Hepatocyte (in vitro differentiated cells): ENCODE measurements around the gene LIN28B. TPM values are rescaled to one million over a fixed set of nuclear protein-coding genes. Genes with fewer than 3 reads are reported as not detected.

ENCODE experiments used
- DNase-seq: peaks from one replicate; pipeline ENCODE4 v3.0.0-alpha.2; 2016; ENCODE audit warnings: low spot score
- H2AFZ ChIP-seq: fragments of 200-600 bp; sonication (generic); 2 replicates; pipeline ENCODE4 v1.6.0; 2016; ENCODE audit warnings: antibody characterized with exemption, mild to moderate bottlenecking
- H3K27ac ChIP-seq: fragments of 200-600 bp; sonication (generic); 2 replicates; pipeline ENCODE4 v1.5.1; 2016; ENCODE audit warnings: mild to moderate bottlenecking
- H3K27me3 ChIP-seq: fragments of 200-600 bp; sonication (generic); 2 replicates; pipeline ENCODE4 v1.6.1; 2016
- H3K36me3 ChIP-seq: fragments of 200-600 bp; sonication (generic); replicated peaks from 2 replicates; pipeline ENCODE4 v1.5.1; 2016; ENCODE audit warnings: low read depth; ENCODE audit not compliant: insufficient read depth
- H3K4me1 ChIP-seq: fragments of 200-600 bp; sonication (generic); 2 replicates; pipeline ENCODE4 v1.5.1; 2016; ENCODE audit warnings: mild to moderate bottlenecking, moderate library complexity; ENCODE audit not compliant: insufficient read depth
- H3K4me2 ChIP-seq: fragments of 200-600 bp; sonication (generic); 2 replicates; pipeline ENCODE4 v1.6.0; 2016
- H3K4me3 ChIP-seq: fragments of 200-600 bp; sonication (generic); 2 replicates; pipeline ENCODE4 v1.5.1; 2016; ENCODE audit warnings: mild to moderate bottlenecking
- H3K79me2 ChIP-seq: fragments of 200-600 bp; sonication (generic); 2 replicates; pipeline ENCODE4 v1.6.0; 2017; ENCODE audit warnings: mild to moderate bottlenecking
- H3K9me2 ChIP-seq: fragments of 200-600 bp; sonication (generic); replicated peaks from 2 replicates; pipeline ENCODE4 v1.6.0; 2017; ENCODE audit warnings: mild to moderate bottlenecking; ENCODE audit not compliant: insufficient read depth
- H3K9me3 ChIP-seq: fragments of 200-600 bp; sonication (generic); 2 replicates; pipeline ENCODE4 v1.5.1; 2016; ENCODE audit warnings: low read depth, mild to moderate bottlenecking
- H4K20me1 ChIP-seq: fragments of 200-600 bp; sonication (generic); 2 replicates; pipeline ENCODE4 v1.6.0; 2016; ENCODE audit warnings: mild to moderate bottlenecking; ENCODE audit not compliant: insufficient read depth, poor library complexity, severe bottlenecking
- EZH2 ChIP-seq: fragments of 200-600 bp; sonication (generic); IDR thresholded peaks from 2 replicates; pipeline ENCODE4 v1.6.1; 2016; ENCODE audit warnings: antibody characterized with exemption, mild to moderate bottlenecking, borderline replicate concordance
- EZH2phosphoT487 ChIP-seq: fragments of 200-600 bp; sonication (generic); IDR thresholded peaks from one replicate; pipeline ENCODE4 v1.6.1; 2018; ENCODE audit warnings: antibody characterized with exemption, mild to moderate bottlenecking, low read depth, moderate library complexity; ENCODE audit not compliant: unreplicated experiment, severe bottlenecking
- WGBS: methylation state at CpG from one replicate; pipeline ENCODE4 v1.1.6; 2016; ENCODE audit warnings: low lambda C conversion rate; ENCODE audit errors: missing lambda C conversion rate; 5-methylcytosine and 5-hydroxymethylcytosine counted together
- polyA plus RNA-seq: library from polyadenylated mRNA; unstranded; fragments of >200 nt; fragmentation: Nextera tagmentation; extraction: Ambion mirVana; gene quantifications from 2 replicates; pipeline ENCODE4 v1.2.1, GENCODE V29; 2016
- total RNA-seq: library from RNA; depleted of rRNA; stranded (reverse); fragments of >200 nt; gene quantifications from 2 replicates; pipeline ENCODE4 v1.2.3, GENCODE V29; 2014
- TF ChIP-seq, protein P1 (sequence below): fragments of 200-600 bp; sonication (generic); IDR thresholded peaks from 2 replicates; pipeline ENCODE4 v1.5.1; 2016; ENCODE audit warnings: antibody characterized with exemption, mild to moderate bottlenecking; ENCODE audit not compliant: poor library complexity

Gene LIN28B
- total and polyA plus RNA-seq, 2 experiments from 2014 or later, result 1.8 to 8.9 TPM

DNA sequence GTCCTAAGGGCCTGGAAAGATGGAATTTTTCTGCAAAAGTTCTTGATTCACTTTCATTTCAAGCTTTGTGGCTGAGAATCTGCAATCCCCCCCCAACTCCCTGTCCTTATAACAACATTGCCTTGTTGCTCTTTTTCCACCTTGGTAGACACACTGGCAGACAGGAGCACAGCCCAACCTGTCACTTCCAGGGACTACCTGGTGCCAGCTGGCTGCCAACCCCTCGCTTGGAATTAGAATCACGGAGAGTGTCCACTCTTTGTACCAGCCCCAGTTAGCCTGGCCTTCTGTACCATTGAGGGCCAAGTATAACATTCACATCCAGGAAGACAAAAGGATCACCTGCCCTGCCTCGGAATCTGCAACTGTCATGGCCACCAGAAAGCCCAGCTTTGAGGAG, 148.2 kb downstream of the LIN28B start:
- no peaks in the 10 kb centered on the region for H3K9me3 ChIP-seq
- no peaks in the 10 kb centered on the region for H4K20me1 ChIP-seq
- H3K79me2 ChIP-seq, result no peaks in the 10 kb centered on the region
- H3K4me1 ChIP-seq, result peaks cover 7% of the 10 kb centered on the region
- H3K4me3 ChIP-seq, result no peak overlapping the region
- H3K36me3 ChIP-seq, result no peaks in the 10 kb centered on the region
- H3K27me3 ChIP-seq, result no peaks in the 10 kb centered on the region
- H3K27ac ChIP-seq, result no peak overlapping the region
- no peaks in the 10 kb centered on the region for H3K9me2 ChIP-seq
- no peak overlapping the region for H3K4me2 ChIP-seq
- no peak for DNase-seq
- WGBS, result 96% methylated on average over 3 of the region's 3 CpGs
- TF ChIP-seq EZH2 (no peak), EZH2phosphoT487 (no peak)
- TF ChIP-seq, protein P1, sequence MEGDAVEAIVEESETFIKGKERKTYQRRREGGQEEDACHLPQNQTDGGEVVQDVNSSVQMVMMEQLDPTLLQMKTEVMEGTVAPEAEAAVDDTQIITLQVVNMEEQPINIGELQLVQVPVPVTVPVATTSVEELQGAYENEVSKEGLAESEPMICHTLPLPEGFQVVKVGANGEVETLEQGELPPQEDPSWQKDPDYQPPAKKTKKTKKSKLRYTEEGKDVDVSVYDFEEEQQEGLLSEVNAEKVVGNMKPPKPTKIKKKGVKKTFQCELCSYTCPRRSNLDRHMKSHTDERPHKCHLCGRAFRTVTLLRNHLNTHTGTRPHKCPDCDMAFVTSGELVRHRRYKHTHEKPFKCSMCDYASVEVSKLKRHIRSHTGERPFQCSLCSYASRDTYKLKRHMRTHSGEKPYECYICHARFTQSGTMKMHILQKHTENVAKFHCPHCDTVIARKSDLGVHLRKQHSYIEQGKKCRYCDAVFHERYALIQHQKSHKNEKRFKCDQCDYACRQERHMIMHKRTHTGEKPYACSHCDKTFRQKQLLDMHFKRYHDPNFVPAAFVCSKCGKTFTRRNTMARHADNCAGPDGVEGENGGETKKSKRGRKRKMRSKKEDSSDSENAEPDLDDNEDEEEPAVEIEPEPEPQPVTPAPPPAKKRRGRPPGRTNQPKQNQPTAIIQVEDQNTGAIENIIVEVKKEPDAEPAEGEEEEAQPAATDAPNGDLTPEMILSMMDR, result no peak
- H2AFZ ChIP-seq, result no peak overlapping the region

DNA sequence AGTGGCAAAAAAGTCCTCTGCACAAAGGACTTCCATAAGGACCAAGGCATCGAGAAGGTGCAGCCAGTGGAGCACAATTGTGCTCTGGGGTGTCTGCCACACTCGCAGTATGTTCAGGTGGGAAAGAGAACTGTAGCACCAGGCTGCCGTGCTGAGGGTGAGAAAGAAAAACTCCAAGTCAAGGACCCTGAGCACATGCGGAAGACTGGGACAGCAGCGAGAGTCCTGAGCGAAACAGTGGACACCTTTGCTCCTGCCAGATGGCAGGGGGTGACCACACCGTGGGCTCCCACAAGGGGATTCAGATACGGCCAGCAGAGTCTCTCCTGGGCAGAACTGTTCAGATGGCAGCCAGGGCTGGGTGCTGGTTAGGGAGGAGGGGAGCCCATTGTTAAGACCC, 149.4 kb downstream of the LIN28B start:
- WGBS, result 93% methylated on average over 8 of the region's 8 CpGs
- no peaks in the 10 kb centered on the region for H4K20me1 ChIP-seq
- no peaks in the 10 kb centered on the region for H3K9me2 ChIP-seq
- no peaks in the 10 kb centered on the region for H3K36me3 ChIP-seq
- H3K4me2 ChIP-seq, result no peak overlapping the region
- H3K79me2 ChIP-seq, result no peaks in the 10 kb centered on the region
- H3K27ac ChIP-seq, result no peak overlapping the region
- no peaks in the 10 kb centered on the region for H3K27me3 ChIP-seq
- H3K4me1 ChIP-seq, result peaks cover 7% of the 10 kb centered on the region
- H3K9me3 ChIP-seq, result no peaks in the 10 kb centered on the region
- no peak for DNase-seq
- H3K4me3 ChIP-seq, result no peak overlapping the region
- H2AFZ ChIP-seq, result no peak overlapping the region
- TF ChIP-seq EZH2 (no peak), EZH2phosphoT487 (no peak)
- TF ChIP-seq, protein P1, result no peak

DNA sequence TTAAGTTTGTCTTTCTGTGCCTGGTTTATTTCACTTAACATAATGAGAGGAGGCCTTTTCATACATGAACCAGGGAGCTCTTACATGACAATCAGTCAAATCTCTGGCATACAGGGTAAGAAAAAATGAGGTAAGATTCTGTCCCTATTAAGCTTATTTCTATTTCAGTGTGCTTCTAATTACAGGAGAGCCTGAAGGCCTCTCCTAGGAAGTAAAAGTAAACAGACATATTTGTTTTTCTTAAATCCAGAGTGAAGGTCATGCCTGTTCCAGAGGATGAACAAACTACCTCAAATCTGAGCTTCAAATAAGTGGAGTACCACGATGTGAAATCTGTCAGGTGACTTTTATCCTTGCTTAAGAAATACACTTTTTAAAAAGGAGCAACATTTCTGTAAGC, 150.3 kb downstream of the LIN28B start:
- Histone ChIP-seq H4K20me1 (no peaks in the 10 kb centered on the region), H3K27ac (no peak overlapping the region), H3K4me2 (no peak overlapping the region), H3K4me1 (peaks cover 7% of the 10 kb centered on the region), H2AFZ (no peak overlapping the region), H3K27me3 (no peaks in the 10 kb centered on the region), H3K4me3 (no peak overlapping the region), H3K79me2 (no peaks in the 10 kb centered on the region), H3K9me2 (no peaks in the 10 kb centered on the region), H3K36me3 (no peaks in the 10 kb centered on the region), H3K9me3 (no peaks in the 10 kb centered on the region)
- TF ChIP-seq EZH2phosphoT487, result no peak
- no peak for TF ChIP-seq EZH2
- TF ChIP-seq, protein P1, result no peak
- WGBS, result 45% methylated on average over 1 of the region's 1 CpG
- no peak for DNase-seq
